GM21576 (cell line): Measurements from ENCODE around the gene AVP.

Experiments
- ATAC-seq: cut with Tn5 transposase; IDR thresholded peaks from one replicate; pipeline ENCODE4 v1.9.1; 2021; ENCODE audit warnings: mild to moderate bottlenecking, moderate library complexity; ENCODE audit not compliant: unreplicated experiment

AVP gene

DNA sequence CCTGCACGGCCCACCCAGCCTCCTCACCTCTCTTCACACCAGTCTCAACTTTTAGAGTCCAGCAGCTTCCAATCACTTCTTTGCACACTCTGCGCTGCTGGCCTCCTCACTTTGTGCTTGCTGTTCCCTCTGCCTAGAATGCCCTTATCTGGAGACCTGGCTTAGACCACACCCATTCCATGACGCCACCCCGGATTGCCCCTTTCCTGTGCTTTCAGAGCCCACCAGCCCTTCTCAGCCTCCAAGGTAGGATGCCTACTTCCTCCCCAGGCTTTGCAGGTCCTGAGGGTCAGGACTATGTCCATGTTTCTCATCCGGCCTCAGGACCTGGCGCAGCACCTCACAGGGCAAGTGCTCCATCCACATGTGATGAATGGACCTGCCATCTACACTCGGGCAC lies 27.0 kb upstream of the AVP start:
- no peak for ATAC-seq

DNA sequence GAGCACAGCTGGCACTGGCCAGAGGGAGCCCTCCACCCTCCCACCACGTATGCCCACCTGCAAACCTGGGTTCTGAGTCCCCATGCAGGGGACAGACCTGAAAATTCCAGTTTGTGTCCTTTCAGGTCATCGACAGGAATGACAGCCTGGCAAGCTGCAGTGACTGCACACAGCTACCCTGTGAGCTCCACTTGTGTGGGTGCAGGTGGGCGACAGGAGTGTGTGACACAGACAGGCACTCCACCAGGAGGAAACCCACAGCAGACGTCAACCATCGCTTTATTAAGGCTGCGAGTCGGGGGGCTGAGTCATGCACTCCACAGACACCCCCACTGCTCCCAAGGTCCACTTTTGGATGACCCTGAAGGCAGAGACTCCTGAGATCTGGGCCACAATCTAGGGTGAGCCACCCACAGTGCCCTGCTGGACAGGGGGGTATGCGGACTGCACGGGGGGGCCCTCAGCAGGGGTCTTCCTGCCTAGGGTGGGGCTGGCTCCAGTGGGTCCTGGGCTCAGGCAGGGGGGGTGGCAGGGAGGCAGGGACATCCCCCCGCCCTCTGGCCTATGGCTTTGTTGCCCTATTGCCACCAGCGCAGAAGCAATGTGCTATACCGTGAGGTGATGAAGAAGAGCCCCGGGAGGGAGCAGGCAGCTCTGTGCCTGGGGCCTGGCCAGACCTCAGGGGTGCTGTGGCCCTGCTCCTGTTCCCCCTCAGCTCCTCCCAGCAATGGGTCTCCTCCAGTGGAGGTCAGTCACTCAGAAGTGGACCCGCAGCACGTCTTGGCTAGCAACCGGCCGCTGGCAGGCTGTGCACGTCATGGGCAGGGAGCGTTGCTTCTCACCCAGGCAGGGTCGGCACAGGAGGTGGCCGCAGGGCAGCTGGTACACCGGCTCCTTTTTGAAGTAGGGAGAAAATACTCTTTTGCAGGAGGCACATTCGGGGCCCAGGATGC lies 25.1 kb upstream of the AVP start:
- ATAC-seq: no peak

DNA sequence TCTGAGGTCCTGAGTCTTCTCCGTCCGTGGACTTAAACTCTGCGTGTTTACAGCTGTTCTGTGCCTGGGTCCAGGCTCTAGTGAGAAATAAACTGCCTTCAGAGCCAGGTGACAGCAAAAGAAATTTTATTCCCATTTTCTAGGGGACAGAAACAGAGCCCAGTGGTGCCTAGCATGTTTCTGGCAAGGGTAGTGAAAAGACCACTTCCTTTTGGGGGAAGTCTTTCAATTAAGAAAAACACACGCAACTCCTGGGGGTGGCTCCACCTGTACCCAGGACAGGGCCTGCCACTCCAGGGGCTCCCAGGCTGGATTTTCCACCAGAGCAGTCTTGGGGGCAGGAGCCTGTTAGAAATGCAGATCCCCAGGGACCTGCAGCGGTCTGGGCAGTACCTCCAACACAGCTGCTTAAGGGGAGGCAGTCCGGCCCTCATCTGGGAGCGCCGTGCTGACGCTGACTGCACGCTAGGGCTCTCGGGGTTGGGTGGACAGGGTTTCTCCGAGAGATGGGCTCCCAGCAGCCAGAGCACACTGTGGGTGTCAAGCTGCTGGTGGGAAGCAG lies 23.0 kb upstream of the AVP start:
- ATAC-seq: no peak

DNA sequence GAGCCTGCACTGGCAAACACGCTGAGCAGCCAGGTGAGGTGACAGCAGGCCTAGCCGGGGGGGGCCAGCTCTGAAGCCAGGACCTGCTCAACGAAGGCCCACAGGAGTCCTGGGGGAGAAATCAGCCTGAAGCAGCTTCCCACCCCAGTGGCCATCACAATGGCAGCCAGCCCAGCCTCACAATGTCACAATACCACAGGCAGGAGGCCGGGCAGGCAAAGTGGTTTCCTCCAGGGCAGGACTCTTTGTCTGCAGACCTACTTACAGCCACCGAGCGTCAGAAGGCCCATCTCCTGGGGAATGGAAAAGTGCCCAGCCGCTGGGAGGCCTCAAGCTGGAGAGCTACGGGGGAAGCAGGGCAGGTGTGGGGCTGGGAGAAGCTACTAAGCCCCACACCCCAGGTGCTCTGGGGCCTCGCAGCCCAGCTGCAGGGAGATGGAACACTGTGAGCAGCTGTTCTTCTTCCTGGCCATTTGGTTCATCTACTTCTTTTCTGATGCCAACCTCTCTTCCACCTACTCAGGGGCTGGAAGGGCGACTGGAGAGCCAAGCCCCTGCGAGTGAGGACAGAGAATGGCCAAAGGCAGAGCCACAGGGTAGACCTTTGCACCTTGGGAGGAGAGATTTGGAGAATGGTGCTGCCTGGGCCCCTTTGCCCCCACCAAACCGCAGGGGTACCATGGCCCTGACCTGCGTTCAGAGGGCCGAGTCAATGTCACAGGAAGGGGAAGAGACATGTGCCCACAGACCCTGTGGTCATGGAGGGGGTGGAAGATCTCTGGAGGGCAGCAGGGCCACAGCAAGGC lies 22.3 kb upstream of the AVP start:
- no peak for ATAC-seq

DNA sequence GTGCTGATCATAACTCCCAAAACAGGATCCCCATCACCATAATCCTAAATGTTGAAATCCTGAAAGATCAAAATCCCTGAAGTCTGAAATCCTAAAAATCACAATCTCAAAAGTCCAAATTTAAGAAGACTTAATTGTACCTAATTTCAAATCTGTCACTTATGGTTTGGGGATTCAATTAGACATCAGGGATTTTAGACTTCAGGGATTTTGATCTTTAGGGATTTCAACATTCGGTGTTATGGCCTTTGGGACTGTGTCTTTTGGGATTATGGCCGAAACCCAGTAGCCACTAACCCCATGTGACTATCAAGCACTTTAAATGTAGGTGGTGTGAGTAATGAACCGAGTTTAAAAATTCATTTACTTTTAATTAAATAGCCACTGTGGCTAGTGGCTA lies 21.7 kb upstream of the AVP start:
- no peak for ATAC-seq

DNA sequence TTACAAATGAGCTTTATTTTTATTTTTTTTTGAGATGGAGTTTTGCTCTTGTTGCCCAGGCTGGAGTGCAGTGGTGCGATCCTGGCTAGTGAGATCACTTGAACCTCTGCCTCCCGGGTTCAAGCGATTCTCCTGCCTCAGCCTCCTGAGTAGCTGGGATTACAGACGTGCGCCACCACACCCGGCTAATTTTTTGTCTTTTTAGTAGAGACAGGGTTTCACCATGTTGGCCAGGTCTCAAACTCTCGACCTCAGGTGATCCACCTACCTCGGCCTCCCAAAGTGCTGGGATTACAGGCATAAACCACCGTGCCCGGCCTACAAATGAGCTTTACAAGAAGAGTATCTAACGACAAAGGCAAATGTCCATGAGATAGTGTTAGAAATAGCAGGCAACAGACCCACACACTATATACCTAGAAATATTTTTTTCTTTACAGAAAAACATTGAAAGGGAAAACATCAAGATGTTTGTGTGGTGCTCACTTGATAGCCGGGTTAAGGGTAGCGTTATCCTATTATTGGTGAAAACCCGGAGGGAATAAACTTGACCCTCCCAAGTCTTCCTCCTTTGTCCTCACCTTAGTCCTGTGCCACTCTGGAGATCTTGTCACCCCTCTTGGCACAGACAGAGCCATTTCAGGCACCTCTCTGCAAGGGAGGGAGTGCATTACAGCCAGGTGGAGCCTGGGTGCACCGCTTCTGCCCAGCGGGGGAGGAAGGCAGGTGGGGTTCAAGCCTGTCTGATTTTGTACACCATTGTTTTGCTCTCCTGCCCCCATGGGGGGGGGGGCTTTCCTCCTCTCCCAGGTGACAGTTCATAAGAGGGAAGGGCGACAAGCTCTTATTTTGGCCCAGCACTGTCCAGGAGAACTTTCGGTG lies 21.0 kb upstream of the AVP start:
- ATAC-seq: no peak

DNA sequence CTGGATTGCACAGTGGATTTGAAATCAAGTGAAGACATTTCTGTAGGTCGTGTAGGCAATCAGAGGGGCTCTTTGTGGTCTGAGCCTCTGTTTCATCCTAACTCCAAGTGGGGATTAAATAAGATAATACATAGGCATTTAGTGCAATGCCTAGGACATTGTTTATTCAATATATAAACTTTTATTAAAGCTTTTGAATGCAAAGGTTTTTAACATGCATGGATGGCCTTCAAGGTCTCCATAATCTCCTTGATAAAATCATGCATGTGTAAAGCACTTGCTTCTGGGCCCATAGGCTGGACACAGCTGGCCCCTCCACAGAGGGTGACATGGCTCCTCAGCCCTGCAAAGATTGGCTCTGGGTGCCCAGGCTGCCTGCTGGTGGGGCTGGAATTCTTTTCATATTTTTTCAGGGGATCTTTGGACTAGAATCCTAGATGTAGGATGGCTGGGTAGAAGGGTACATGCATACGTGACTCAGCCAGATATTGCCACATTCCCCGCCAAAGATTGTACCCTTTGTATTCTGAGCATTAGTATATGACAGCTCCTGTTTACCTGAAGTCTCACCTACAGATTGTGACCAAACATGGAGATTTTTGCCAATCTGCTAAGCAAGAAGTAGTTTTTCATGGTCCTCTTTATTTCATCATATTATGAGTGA lies 19.0 kb upstream of the AVP start:
- ATAC-seq: no peak

DNA sequence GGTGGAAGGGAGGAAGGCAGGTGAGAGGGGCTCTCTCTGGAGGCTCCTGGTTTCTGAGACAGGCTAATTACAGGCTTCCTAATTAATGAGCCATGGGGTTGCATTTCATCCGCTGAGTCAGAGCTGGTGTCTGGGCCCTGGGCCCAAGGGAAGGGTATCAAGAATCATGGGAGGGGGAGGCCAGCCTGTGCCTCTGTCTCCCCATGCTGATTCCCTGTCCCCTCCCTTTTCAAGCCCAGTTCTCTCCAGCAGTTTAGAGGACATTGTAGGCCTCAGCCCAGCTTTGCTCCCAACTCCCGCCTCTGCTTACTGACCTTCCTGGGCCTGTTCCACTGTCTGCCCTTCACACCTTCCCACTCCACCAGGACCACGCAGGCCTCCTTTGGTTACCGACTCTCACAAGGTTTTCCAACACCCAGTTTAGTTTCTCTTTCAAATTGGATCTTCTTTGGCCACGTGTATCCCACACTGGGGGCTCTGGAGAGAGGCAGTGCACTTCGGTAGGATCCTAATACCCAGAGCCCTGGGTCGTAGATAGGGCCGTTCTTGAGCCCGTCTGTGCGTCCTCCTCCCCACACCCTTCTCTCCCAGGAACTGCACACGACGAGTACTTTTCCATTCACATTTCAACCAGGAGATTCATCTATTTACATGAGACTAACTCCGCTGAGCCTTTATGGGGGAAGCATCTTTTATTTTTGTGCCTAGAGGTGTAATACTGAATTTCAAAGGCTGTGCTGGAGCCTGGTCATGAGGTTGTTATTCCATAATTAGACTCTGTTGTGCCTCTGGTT lies 18.2 kb upstream of the AVP start:
- no peak for ATAC-seq

DNA sequence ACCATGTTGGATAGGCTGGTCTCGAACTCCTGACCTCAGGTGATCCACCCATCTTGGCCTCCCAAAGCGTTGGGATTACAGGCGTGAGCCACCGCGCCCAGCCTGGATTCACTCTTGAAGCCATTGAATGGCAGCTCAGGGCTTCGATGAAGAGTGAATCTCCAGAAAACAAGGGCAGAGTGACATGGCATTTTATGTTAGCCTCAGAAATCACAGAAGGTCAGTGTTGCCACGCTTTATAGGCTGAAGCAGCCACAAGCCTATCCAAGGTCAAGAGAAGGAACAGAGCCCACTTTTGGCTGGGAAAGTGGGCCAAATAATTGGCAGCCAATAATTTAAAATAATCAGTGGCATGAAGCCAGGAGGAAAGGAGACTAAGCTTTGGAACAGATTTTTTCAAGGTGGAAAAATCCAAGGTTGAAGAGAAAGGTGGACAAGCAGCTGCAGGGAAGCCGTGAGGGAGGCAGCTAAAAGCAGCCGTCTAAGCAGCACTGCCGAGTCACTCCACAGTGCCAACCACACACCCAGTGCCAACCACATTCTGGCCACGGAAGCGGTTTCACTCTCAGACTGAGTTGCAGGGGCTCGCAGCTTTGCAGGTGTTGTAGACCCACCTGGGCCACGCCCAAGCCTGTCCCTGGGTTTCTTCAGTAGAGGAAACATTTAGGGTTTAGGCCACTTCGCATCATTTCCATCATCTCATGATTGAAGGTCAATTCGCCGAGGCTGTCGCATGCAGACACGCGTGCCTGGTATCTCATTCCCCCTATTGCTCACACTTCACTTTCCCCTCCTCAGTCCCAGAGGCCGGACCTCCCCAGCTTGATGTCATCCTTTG lies 17.4 kb upstream of the AVP start:
- ATAC-seq: no peak

DNA sequence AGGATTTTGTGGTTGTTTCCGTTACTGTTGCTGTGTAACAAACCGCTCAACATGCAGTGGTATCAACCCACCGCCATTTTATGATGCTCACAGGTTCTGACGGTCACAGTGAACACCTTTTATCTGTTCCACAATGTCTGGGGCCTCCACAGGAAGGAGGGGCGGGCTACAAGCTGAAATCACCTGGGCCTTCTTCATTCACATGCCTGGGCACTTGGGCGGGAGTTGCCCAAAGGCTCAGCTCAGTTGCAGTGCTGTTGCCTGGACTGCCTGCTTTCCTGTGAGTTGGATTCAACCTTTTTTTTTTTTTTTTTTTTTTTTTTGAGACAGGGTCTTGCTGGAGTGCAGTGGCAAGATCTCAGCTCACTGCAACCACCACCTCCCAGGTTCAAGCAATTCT lies 16.7 kb upstream of the AVP start:
- ATAC-seq: no peak

DNA sequence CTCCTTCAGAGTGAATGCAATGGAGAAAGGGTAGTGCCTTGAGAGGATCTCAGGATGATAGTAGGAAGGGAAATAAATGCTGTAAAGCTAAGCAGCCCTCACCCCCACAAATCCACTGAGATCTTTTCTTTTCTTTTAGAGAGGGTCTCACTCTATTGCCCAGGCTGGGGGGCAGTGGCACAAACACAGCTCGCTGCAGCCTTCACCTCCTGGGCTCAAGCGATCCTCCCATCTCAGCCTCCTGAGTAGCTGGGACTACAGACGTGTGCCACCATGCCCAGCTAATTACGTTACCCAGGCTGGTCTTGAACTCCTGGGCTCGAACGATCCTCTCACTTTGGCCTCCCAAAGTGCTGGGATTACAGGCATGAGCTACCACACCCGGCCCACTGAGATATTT lies 16.0 kb upstream of the AVP start:
- ATAC-seq: no peak

DNA sequence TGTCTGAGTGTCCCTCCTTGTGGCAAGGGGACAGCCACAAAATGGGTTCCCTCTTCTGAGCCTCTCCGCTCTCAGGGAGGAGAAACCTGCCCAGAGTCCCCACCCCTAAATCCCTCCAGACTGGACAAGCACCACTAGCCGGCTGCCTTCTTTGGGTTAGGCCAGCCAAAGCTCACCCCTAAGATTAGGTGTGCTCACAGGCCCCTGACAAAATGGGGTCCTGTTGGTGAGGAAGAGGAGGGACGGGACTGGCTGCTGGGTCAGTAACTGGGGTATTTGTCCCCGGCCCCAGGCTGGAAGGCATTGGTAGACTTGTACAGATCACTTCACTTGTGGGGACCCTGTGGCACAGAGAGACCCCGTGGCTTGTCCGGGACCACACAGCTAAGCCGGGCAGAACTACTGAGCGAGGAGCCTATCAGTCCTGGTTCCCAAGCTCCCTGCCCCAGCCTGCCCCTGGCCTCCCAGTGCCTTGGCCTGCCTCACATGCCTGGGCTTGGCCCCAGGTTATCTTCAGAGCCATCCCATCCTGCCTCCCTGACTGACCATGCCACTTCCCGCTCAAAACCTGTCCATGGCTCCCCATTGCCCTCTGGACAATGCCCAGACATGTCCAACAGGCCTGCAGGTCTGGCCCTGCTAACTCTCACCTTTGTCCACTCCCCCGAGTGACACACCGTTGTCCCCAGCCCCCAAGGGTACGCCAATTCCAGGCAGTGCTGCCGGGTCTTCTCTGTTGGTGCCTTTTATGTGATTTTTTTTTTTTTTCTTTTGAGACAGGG lies 10.5 kb upstream of the AVP start:
- ATAC-seq: no peak

DNA sequence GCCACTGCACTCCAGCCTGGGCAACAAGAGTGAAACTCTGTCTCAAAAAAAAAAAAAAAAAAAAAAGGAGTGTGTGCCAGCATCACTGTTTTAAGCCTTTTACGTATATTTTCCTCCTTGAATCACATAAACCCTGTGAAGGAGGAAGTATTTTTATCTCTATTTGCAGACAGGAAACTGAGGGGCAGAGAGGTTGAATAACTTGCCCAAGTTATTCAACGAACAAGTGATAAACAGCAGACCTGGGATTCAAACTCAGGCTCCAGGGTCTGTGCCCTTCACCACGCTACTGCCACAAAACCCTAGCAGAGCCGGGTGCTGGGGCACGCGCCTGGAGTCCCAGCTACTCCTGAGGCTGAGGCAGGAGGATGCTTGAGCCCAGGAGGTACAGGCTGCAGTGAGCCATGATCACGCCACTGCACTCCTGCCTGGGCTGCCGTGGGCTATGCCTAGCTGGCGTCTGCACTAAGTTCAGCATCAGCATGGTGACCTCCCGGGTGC lies 9.4 kb upstream of the AVP start:
- ATAC-seq: no peak

DNA sequence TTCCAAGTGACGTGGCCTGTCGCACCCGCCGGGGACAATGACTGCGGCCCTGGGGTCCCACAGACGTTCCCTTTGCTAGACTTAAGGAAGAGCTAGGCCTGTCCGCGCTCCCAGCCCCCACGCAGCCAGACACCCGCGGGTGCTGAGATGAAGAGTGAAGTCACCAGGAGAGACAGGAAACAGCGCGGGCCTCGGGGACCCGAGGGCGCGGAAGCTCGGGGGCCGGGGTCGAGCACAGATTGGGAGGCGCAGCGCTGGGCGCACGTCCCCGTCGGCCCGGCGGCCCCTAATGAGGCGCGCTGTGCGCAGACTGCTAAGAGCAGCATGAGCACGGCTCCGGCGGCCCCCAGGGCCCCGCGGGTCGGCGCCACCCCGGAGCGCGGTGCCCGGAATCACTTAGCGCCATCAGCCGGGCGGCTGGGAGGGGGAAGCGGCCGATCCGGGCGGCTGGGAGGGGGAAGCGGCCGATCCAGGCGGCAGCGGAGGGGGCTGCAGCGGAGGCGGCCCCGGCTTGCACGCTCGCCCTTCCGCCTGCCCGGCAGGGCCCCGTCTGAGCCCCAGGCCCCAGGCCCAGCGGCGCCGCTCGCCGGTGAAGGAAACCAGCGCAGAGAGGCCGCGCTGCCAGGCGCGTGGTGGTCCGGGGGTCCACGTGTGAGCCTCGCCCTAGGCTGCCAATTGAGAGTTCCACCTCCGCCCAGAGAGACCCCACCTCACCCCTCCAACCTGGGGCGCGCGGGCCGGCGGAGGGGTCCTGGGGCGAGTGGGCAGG lies 8.3 kb upstream of the AVP start:
- ATAC-seq: no peak

DNA sequence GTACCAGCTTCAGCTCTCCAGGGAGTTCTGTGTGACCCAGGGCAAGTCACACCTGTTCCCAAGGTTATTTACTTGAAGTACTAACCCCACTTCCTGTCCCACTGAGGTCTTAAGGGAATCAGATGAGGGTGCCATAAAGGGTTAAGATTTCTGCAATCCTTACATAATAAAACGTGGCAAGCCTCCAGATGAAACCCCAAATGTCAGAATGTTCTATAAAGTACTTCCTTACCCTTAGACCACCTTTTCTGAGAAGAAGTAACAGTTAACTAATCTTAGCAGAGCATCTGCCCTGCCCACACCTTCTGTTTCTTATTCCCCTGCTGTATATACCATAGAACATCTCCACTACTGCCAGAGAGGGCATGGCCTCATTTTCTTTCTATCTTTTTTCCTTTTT lies 6.0 kb upstream of the AVP start:
- ATAC-seq: no peak

DNA sequence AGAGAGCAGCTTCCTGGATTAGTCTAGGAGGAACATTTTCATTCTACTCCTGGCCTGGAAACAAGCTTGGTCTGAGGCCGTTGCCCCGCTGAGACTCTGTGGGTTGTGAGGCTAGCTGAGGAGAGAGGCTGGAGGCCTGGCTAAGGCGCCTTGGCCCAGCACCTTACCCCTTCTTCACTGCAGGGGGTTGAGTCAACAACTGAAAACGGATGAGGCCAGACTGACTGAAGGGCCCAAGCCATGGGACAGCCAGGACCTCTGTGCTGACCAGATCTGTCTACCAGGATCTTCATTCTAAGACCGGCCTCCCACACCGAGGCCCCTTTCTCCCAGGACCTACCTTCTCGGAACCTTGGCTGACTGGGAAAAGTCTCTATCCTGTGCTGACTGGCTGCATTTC lies 3.5 kb upstream of the AVP start:
- no peak for ATAC-seq

DNA sequence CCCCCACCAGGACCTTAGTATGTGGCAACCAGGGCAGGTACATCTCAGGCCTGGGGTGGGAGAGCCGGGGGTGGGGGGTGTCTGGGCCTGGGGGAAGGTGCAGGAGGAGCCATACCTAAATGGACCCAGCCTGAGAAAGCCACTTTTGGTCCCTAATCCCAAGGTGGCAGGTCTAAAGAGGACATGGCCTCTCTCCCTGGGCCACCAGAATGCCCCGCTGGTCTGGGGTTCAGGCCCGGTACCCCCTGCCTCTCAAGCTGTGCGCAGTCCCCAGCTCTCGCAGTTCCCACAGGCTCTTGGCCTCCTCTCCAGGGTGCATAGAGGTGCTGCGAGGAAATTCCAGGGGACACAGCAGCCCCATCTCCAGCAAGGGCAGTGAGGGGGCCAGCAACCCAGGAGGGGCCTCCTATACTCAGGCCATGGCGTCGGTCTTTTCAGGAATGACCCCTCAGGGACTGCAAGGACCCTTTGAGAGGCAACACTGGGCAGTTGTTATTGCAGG lies 1.1 kb upstream of the AVP start:
- ATAC-seq: no peak
